Neural progenitor cell (in vitro differentiated cells): ENCODE data around the gene PTPRK.

Experiments
- EZH2 ChIP-seq: fragments of 200-600 bp; sonication (generic); IDR thresholded peaks from 2 replicates; pipeline ENCODE4 v1.6.1; 2017; ENCODE audit warnings: antibody characterized with exemption, mild to moderate bottlenecking, moderate library complexity
- EZH2phosphoT487 ChIP-seq: fragments of 200-600 bp; sonication (generic); IDR thresholded peaks from 2 replicates; pipeline ENCODE4 v1.6.1; 2017; ENCODE audit warnings: antibody characterized with exemption
- TF ChIP-seq, protein P1 (sequence below): fragments of 200-600 bp; sonication (generic); IDR thresholded peaks from 2 replicates; pipeline ENCODE4 v1.5.1; 2017; ENCODE audit warnings: antibody characterized with exemption, mild to moderate bottlenecking

DNA sequence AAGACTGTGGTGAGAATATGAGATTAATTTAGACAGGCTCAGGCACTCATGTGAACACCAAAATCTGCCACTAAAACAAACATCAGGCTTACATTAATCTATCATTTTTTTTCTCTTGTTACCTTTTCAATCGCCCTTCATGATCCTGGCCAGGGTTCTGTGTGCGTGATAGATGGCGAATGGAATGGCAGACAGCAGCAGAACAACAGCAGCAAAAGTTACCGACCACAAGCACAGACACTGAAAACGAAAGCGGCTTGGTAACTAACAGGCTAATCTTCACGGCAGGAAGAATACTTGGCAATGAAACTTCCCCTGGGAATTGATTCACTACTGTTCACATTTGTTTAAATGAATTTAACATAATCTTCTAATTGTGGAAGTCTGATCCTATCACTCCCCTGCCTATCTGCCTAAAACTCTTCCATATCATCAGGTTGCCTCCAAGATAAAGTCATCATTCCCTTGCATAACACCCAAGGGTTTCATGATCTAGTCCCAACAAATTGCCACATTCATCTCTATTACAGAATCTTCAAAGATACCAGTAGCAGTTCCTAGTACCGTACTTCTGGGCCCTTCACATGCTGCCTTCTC, 28.7 kb downstream of the PTPRK start:
- TF ChIP-seq, protein P1, sequence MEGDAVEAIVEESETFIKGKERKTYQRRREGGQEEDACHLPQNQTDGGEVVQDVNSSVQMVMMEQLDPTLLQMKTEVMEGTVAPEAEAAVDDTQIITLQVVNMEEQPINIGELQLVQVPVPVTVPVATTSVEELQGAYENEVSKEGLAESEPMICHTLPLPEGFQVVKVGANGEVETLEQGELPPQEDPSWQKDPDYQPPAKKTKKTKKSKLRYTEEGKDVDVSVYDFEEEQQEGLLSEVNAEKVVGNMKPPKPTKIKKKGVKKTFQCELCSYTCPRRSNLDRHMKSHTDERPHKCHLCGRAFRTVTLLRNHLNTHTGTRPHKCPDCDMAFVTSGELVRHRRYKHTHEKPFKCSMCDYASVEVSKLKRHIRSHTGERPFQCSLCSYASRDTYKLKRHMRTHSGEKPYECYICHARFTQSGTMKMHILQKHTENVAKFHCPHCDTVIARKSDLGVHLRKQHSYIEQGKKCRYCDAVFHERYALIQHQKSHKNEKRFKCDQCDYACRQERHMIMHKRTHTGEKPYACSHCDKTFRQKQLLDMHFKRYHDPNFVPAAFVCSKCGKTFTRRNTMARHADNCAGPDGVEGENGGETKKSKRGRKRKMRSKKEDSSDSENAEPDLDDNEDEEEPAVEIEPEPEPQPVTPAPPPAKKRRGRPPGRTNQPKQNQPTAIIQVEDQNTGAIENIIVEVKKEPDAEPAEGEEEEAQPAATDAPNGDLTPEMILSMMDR = no peak
- TF ChIP-seq EZH2phosphoT487 (no peak), EZH2 (no peak)
